Measurements from ENCODE around the gene MCTP1.

MCTP1 gene

DNA sequence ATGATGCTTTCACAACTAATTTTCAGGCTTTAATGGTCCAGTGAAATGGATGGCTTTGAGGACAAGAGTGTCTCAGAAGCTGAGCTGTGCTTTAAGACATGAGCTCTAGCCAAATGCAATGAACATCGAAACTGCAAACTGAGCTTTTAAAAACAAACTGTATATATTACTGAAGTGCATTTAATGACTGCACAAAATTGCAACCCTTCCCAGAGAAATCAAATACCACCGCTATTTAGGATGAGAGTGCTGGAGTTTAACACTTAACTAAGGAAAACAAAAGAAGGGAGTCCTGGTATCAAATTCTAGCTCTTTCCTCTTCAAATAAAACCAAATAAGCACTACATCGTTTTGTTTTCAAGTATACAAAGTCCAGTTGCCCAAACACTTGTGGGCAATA, 502.5 kb downstream of the MCTP1 start:
- in situ Hi-C loops (cut with MboI; ENCODE audit: low sequenced_read_pairs): no loop called here

DNA sequence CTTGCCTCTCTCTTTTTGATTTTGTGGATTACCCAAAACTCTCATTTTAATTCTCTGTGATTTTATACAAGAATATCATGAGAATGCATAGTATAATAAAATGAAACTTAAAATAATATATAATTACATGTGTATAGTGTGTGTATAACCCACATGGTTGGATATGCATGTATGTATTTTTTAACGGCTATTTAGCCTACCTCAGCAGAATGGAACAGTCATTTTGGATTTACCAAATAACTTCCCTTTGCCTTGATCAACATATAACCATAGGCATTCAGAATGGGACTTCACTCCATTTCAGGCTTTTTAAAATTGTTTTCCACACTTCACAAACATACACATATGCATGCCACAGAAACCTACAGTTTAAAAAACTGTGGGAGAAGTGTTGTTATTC, 505.2 kb downstream of the MCTP1 start:
- in situ Hi-C loops (cut with MboI; ENCODE audit: low sequenced_read_pairs): no loop called here

DNA sequence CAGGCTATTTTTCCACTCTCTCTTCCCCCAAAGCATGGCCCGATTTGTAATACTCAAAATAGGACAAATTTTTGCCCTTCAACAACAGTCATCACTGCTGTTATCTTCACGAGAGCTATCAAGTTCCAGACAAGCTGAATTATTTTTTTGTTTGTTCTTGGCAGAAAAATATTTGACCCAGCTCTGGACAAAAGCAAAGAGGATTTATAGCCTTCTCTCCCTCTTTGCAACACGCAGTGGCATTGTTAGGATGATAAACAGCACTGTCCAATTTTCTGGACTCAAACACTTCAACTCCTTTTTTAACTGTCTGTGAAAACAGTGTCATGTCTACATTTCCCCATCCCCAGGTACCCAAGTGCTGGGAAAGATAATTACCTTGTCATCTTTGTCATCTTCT, 506.2 kb downstream of the MCTP1 start:
- in situ Hi-C loops (cut with MboI; ENCODE audit: low sequenced_read_pairs): no loop called here

DNA sequence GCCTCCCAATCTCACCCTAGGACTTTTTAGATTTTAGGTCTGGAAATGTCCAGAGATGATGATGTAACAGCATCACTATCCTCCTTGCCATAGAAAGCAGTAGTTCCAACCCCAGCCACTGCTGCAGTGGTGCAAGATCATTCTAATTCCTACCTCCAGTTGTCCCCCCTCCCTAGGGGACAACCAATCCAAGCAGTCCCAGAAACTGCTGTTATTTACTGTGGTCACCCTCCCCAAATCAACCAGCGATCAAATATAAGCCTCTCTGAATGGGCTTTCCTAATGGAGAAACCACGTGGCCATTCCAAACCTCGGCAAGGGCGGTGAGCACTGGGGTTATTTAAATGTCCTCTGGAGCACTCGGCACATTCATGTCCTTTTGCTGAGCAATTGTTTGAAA, 506.6 kb downstream of the MCTP1 start:
- in situ Hi-C loops (cut with MboI; ENCODE audit: low sequenced_read_pairs): no loop called here

DNA sequence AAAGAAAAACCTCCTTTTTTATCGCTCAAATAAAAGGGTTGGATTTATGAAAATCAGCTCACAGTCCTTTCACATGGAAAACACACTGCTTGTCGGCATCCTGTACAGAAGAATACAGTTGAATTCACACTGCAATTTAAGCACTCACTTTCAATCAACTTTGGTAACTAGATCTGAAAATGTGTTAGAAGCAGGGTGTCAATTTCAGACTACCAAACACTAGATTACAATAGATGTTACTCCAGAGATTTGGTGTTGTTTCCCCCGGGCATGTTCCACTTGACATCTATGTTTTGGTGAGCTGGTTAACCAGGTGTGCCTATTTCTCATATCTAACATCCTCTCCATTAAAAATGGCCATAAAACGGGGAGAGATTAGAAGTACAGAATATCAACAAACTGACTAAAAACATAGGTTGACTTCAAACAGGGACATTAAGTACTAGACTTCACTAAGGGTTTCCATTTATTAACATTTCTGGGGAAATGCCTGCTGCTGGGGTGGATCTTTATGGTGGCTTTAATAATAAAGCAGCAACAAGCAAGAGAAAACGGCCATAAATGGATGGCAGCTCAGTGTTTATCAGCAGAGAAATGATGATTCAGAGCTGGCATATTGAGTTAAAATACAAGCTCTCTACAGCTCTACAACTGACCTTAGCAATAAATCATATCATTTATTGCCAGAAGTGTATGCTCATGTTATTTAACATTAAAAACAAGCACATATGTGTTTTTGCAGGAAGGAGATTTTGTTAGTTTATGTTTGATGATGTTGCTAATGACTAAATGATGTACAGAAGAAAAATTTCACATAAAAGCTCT, 507.6 kb downstream of the MCTP1 start:
- in situ Hi-C loops (cut with MboI; ENCODE audit: low sequenced_read_pairs): no loop called here

DNA sequence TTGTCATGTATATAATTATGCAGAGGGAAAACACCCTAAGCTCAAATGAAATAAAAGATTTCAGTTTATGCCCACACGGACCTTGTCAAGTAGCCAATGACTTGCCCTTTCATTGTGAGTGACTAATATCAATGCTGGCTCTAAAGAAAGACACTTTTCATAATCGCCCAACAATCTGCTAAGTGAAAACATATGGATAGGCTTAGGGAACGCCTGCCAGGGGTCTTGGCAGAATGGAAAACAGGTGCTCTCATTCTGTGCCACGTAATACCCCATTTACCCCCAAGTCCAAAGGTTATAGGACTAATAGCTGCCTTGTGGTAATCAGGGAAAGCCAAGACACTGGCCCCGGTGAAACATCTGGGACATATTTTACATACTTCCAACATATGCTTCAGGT, 508.7 kb downstream of the MCTP1 start:
- in situ Hi-C loops (cut with MboI; ENCODE audit: low sequenced_read_pairs): no loop called here

DNA sequence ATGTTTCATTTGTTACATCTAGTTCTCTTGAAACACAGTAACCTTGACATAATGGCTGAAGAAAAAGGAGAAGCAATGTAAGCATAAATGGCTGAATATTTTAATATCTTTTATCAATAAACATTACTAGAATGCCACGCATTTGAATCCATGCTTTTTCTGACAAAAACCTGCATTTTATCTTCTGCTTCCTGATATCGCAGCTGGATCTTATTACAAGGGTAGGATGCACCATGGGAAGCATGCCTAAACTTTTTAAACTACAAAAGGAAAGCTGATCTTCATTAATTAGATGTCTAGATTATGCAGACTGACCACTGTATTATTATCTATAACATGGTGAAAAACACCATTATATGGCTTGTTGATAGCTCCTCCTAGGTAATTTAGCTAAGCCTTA, 509.8 kb downstream of the MCTP1 start:
- in situ Hi-C loops (cut with MboI; ENCODE audit: low sequenced_read_pairs): no loop called here

DNA sequence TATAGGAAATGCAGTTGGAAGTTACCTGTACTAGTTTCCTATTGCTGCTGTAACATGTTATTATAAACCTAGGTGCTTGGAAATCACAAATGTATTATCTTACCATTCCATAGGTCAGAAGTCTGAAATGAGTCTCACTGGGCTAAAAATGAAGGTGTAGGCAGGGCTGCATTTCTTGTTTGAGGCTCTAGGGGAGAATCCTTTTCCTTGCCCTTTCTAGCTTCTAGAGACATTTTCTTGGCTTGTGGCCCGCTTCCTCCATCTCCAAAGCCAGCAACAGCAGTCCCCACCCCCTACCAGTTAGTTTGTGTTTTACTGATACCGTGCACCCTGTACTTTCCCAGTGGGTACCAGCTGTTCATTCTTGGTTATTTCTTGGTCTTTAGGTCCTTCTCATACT, 513.2 kb downstream of the MCTP1 start:
- in situ Hi-C loops (cut with MboI; ENCODE audit: low sequenced_read_pairs): no loop called here

DNA sequence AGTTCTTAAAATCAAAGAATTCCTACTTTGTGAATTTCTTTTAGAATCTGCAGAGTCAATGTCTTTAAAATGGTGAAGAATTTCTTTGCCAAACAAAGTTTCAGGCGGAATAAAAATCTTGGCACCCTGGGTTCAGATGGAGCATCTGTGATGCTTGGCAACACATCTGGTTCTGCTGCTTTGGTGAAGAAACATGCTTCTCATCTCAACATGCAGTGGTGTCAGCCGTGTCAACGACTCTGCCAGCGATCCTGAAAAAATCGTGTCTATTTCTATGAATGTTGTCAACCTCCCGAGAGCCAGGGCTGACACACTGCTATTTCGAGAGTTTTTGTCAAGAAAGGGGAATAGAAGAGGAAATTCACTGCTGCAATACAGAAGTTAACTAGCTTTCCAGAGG, 514.9 kb downstream of the MCTP1 start:
- in situ Hi-C loops (cut with MboI; ENCODE audit: low sequenced_read_pairs): no loop called here

DNA sequence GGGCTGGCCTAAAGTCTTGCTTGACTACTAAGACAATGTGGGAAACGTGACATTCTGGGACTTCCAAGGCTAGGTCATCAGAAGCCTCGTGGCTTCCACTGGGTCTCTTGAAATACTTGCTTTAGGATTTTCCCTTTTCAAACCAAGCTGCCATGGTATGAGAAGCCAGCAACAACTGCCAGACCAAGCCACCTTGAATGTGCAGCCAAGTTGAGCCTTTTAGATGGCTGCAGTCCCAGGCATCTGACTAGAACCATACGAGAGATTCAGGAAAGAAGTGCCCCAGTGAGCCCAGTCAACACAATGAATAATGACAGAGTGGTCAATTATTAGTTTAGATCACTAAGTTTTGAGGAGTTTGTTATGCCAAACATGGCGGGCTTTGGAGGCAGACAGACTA, 523.1 kb downstream of the MCTP1 start:
- in situ Hi-C loops (cut with MboI; ENCODE audit: low sequenced_read_pairs): no loop called here

DNA sequence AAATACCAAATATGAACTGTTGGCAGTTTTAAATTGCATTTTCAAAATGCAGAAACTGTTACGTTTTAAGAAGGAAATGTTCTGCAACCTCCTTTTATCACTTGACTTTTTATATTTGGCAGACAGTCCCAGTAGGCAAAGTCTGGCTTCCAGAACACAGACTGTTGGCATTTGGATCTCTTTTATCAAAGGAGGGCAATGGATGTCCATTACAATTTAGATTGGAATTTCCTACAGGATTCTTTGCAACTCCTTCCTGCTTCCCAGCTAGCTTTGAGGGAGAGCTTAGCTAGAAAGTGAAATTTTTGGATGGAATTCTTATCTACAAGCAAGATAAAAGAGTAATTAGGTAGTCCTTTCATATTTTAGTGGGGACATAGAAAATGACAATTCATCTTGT, 523.8 kb downstream of the MCTP1 start:
- in situ Hi-C loops (cut with MboI; ENCODE audit: low sequenced_read_pairs): no loop called here

DNA sequence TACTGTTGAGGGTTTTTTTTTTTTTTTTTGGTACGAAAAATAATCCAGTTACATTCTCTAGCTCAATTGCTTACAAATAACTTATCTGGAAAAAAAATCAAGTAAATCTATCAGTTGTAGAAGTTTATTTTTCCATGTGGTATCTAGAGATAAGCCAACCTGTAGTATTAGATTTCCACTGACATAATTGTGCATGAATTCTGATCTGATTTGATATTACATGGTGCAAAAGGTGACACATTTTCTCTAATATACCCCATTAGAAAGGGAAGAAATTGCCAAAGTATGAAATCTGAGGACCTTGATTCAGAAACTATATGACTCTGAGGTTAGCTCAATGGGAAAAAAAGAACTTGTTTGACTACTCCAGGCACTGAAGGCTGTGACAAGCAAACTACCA, 524.9 kb downstream of the MCTP1 start:
- in situ Hi-C loops (cut with MboI; ENCODE audit: low sequenced_read_pairs): no loop called here

DNA sequence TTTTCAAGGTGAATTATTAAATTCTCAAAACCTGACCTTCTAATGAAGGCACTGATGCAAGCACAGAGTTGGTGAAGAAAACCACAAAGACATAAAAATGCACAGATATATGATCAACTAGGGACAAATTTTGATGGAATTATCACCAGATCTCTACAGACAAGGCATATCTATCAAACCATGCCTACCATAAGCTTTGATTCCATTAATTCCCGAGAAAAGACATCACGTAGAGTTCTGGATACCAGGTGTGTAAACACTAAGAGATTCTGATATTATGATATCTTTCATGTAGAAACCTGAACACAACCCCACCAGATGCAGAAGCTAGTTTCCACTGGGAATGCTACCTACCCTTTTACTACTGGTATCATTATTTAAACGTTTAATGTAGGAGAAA, 525.9 kb downstream of the MCTP1 start:
- in situ Hi-C loops (cut with MboI; ENCODE audit: low sequenced_read_pairs): no loop called here

DNA sequence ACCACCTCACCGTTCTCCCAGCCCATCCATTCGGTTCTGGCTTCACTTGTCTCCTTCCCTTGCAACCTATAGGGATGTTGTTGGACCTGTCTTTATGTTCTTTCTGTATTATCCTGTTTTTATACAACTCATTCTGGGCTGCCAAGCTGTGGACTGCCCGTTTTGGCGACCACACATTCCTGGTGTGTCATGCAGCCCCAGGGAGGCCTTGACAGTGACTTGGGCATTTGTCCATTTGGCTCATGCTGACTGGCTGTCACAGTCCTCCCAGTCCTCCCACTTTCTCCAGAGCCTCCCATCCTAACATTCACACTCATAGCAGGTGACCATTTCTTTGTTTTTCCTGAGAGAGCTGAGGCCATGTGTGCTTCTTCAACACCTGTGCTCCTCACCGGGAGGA, 530.1 kb downstream of the MCTP1 start:
- in situ Hi-C loops (cut with MboI; ENCODE audit: low sequenced_read_pairs): no loop called here

DNA sequence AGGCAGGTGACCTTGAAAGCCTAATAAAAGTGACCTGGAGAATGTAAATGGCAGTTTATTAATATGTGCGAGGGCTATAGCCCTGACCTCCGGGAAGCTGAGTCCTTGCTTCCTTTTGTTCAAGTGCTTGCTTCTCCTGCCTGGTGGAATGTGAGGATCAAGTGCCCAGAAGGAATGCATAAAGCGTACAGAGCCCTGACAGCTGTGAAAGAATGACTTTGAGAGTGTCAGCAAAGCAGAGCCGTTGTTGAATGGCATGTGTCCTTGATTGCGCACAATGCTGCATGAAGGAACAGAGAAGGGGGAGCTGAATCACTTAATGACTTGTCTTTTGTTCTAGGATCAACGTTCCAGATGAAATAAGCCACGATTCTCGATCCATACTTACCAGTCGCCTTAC, 533.4 kb downstream of the MCTP1 start:
- in situ Hi-C loops (cut with MboI; ENCODE audit: low sequenced_read_pairs): no loop called here

DNA sequence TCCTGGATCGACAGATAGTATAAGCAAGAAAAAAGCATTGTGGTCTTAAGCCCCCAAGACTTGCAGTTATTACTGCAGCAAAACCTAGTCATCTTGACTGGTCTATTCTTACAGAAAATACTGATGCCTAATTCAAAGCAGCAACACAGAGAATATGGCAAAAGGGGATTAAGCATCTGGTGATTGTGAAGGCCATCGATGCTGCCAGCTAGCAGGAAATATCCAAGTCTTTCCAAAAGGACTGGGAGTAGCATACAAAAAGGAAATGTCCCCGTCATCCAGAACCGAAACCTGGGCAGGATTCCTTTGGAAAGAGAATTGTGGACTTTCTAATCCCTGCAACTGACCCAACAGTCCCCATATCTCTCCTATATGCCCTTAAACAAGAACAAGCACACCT, 534.2 kb downstream of the MCTP1 start:
- in situ Hi-C loops (cut with MboI; ENCODE audit: low sequenced_read_pairs): no loop called here

DNA sequence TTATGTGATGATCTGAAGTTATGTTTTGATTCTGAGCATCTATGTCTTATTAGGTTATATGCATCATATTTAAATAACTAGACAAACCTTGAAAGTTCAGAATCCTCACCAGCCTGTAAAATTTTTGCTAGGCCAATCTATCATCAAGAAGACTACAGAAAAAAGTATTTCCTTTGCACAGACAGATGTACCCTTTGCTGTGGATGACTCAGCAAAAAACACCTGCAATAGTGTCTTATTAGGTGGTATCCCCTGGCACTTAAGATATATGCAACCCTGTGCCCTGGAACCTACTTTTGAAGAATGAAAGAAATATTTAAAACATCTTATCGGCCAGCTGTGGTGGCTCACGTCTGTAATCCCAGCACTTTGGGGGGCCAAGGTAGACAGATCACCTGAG, 535.9 kb downstream of the MCTP1 start:
- in situ Hi-C loops (cut with MboI; ENCODE audit: low sequenced_read_pairs): no loop called here

DNA sequence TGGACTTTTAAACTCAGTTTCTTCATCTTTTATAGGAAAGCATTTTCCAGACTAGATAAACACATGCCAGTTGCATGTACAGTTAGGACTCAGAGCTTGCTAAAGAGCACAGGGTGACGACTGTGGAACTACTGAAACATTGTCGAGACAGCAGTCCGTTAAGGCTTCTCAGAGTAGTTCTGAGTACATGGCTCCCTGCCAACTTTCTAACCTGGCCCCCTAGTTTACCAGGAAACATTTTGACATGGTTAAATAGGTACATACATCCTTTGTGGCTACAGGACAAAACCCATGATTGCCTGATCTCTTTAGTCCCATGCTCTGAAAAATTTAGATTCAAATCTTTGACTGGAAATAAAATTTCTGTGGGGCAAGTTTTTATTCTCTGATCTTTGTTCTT, 536.7 kb downstream of the MCTP1 start:
- in situ Hi-C loops (cut with MboI; ENCODE audit: low sequenced_read_pairs): no loop called here

DNA sequence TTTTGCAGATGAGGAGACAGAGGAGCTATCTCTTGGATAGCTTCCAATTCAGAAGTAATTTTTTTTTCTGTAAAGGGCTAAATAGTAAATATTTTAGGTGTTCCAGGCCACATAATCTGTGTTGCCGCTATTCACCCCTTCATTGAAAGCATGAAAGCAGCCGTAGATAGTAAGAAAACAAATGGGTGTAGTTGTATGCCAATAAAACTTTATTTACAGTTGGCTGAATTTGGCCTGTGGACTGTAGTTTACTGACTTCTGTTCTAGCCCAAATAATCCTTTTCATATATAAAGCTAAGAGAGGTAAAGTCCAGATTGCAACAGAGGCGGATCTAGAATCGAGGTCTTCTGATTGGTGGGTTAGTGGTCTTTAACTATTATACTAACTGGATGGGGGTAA, 537.5 kb downstream of the MCTP1 start:
- in situ Hi-C loops (cut with MboI; ENCODE audit: low sequenced_read_pairs): no loop called here

DNA sequence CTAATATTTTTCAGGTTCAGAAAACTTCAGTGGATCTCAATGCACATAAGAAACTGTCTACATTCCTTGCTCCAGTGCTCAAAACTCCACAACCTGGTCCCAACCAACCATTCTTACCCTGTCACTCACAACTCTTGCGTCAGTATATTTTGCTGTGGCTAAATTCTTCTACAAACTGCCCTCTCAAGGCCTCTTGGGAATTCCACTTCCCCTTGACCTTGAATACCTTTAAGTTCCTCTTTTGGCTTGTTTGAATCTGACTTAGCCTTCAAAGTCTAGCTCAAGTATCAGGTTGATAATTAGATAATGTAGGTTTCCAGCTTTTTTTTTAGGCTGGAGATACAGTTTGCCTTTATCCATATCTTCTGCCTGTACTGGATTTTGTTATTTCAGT, 538.2 kb downstream of the MCTP1 start:
- in situ Hi-C loops (cut with MboI; ENCODE audit: low sequenced_read_pairs): no loop called here

DNA sequence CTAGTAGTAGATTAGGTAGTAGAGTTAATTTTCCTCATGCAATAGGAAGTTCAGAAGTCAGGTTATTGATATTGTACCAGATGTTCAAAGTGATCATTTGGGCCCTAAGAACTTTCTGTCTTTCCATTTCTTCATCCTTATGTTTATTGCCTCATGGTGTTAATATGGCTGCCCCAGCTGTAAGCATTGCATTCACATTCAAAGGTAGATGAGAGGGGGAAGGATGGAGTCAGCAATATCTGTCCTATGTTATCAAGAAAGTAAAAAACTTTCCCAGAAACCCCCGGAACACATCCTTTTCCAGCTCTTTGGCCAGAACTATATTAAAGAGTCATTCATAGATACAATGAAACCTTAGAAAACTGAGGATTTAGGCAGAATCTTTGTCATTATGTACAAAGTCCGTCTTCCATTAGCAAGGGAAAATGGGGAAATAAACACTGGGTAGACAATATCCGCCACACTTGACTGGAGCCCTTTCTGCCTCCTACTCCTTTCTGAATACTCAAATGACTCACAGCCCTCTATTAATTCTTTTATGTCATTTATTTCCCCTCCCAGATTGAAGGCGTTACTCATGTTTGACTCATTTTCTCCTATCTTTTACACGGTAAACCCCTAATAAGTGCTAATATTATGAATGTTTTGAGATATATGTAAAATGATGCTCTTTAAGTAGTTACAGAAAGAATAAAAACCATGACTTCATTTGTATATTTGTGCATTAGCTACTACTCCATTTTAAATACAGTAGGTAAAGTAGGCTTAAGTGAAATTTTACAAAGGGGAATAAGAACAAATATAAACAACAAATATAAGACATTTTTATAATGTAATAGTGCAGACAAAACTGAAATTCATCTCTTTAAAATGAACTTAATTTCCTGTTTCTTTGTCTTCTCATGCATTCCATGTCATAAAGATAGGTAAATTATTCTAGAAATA, 538.8 kb downstream of the MCTP1 start:
- in situ Hi-C loops (cut with MboI; ENCODE audit: low sequenced_read_pairs): no loop called here

DNA sequence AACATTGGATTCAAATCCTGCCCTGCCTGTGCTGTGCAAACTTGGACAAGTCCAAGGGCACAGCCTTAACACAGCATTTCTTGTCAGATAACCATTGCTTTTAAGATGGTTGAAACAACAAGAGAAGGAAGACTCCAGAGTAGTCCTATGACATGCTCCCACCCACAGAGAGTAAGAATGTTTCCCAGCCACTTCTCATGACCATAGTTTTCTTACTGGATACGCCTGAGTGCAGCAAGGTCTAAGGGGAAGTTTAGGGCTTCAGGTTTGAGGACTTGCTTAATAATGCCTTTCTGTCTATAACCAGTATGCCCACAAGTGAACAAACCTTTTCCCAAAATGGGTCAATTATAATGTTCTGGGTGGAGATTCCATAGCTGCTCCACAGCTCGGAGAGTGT, 540.0 kb downstream of the MCTP1 start:
- in situ Hi-C loops (cut with MboI; ENCODE audit: low sequenced_read_pairs): no loop called here

Data from HL-60/S4 (cell line).